DND-41 (cell line): Measurements from ENCODE around the gene FNDC3B.

Experiments used
- ATAC-seq: fragments of 200-7000 bp; cut with Tn5 transposase; 3 replicates; pipeline ENCODE4 v1.9.1; 2021; ENCODE audit warnings: low read depth; ENCODE audit not compliant: insufficient read depth
- DNase-seq: peaks from one replicate; pipeline ENCODE4 v3.0.0-alpha.2; 2020
- H2AFZ ChIP-seq: 2 replicates; pipeline ENCODE4 v1.6.0; 2012; ENCODE audit warnings: low read depth, low read length
- H3K27ac ChIP-seq: 2 replicates; pipeline ENCODE4 v1.5.1; 2012; ENCODE audit warnings: low read length, inconsistent platforms
- H3K27me3 ChIP-seq: fragments of 200-600 bp; sonication (generic); 2 replicates; pipeline ENCODE4 v1.6.0; 2012; ENCODE audit warnings: low read length, mild to moderate bottlenecking, inconsistent platforms; ENCODE audit not compliant: insufficient read depth, poor library complexity
- H3K36me3 ChIP-seq: 2 replicates; pipeline ENCODE4 v1.5.1; 2012; ENCODE audit warnings: low read length, inconsistent platforms; ENCODE audit not compliant: insufficient read depth
- H3K4me1 ChIP-seq: 2 replicates; pipeline ENCODE4 v1.5.1; 2012; ENCODE audit warnings: mild to moderate bottlenecking, low read length; ENCODE audit not compliant: insufficient read depth
- H3K4me2 ChIP-seq: 2 replicates; pipeline ENCODE4 v1.6.0; 2012; ENCODE audit warnings: mild to moderate bottlenecking, moderate library complexity, low read length, inconsistent platforms; ENCODE audit not compliant: insufficient read depth
- H3K4me3 ChIP-seq, 2 experiments: fragments of 200-600 bp in 1 of 2; shearing (Covaris generic) in 1 of 2; 2 replicates each; pipeline ENCODE4 v1.5.1; 2012 to 2016; ENCODE audit warnings: inconsistent platforms in 2 of 2, low read length in 2 of 2, mild to moderate bottlenecking in 2 of 2, low read depth in 1 of 2, moderate library complexity in 1 of 2
- H3K79me2 ChIP-seq: 2 replicates; pipeline ENCODE4 v1.6.0; 2012; ENCODE audit warnings: low read length, inconsistent platforms; ENCODE audit not compliant: insufficient read depth
- H3K9ac ChIP-seq: 2 replicates; pipeline ENCODE4 v1.6.0; 2012; ENCODE audit warnings: low read depth, mild to moderate bottlenecking, inconsistent platforms, low read length, moderate library complexity
- H3K9me3 ChIP-seq: 2 replicates; pipeline ENCODE4 v1.5.1; 2012; ENCODE audit warnings: low read length, moderate library complexity, mild to moderate bottlenecking, inconsistent platforms; ENCODE audit not compliant: insufficient read depth, severe bottlenecking
- H4K20me1 ChIP-seq: 2 replicates; pipeline ENCODE4 v1.6.0; 2012; ENCODE audit warnings: low read length; ENCODE audit not compliant: insufficient read depth
- EZH2 ChIP-seq: IDR thresholded peaks from 3 replicates; pipeline ENCODE4 v1.6.1; 2012; ENCODE audit warnings: borderline replicate concordance, low read depth, mild to moderate bottlenecking, moderate library complexity, low read length, inconsistent platforms; ENCODE audit not compliant: severe bottlenecking
- TF ChIP-seq, protein P1 (sequence below): IDR thresholded peaks from 2 replicates; pipeline ENCODE4 v1.5.1; 2012; ENCODE audit warnings: borderline replicate concordance, low read length, moderate library complexity, mild to moderate bottlenecking; ENCODE audit not compliant: poor library complexity, severe bottlenecking; ENCODE audit errors: extremely low read depth

Gene FNDC3B

DNA sequence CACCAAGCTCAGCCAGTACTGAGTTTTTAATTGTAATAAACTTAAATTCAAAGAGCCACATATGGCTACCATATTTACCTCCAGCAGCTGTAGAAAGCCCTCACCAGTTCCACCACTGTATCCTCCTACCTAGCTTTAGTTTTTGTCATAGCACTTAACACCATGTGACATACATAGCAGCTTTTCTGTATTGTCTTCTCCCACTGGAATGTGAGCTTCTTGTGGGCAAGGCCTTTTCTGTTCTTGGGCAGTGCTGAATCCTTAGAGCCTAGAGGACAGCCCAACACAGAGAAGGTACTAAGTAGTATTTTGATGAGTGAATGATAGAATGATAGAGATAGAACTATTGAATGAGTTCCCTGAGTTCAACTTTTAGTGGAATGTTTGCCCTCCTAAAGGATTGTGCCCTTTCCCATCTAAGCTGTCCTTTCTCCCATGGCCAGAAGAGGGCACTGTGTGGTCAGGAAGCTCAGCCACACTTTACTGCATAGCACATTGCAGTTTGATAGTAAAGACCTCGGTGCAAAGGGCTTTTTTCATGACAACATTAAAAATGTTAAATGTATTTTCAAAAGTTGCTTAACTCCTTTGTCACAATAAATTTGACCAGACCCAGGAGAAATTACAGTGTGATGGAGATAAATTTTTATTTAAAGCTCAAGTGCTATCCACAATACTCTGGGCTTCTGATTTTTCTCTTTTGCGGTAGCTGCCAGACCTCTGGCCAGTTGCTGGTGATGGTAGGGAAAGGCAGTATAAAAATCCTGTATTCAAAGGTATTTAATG, 293.1 kb downstream of the FNDC3B start:
- ATAC-seq = peak; percentile 96
- Histone ChIP-seq H4K20me1 (no peaks in the 10 kb centered on the region), H3K4me3 (no peak overlapping the region), H3K27me3 (no peaks in the 10 kb centered on the region), H3K4me1 (0 out of 2 replicates have a peak, but pooled peaks cover 3% of the 10 kb centered on the region), H2AFZ (no peak overlapping the region), H3K36me3 (no peaks in the 10 kb centered on the region), H3K9me3 (no peaks in the 10 kb centered on the region), H3K4me2 (no peak overlapping the region), H3K27ac (no peak overlapping the region), H3K79me2 (no peaks in the 10 kb centered on the region), H3K9ac (no peak overlapping the region)
- DNase-seq = peak; percentile 72
- TF ChIP-seq, protein P1, sequence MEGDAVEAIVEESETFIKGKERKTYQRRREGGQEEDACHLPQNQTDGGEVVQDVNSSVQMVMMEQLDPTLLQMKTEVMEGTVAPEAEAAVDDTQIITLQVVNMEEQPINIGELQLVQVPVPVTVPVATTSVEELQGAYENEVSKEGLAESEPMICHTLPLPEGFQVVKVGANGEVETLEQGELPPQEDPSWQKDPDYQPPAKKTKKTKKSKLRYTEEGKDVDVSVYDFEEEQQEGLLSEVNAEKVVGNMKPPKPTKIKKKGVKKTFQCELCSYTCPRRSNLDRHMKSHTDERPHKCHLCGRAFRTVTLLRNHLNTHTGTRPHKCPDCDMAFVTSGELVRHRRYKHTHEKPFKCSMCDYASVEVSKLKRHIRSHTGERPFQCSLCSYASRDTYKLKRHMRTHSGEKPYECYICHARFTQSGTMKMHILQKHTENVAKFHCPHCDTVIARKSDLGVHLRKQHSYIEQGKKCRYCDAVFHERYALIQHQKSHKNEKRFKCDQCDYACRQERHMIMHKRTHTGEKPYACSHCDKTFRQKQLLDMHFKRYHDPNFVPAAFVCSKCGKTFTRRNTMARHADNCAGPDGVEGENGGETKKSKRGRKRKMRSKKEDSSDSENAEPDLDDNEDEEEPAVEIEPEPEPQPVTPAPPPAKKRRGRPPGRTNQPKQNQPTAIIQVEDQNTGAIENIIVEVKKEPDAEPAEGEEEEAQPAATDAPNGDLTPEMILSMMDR = peak; percentile 97
- TF ChIP-seq EZH2 = no peak

DNA sequence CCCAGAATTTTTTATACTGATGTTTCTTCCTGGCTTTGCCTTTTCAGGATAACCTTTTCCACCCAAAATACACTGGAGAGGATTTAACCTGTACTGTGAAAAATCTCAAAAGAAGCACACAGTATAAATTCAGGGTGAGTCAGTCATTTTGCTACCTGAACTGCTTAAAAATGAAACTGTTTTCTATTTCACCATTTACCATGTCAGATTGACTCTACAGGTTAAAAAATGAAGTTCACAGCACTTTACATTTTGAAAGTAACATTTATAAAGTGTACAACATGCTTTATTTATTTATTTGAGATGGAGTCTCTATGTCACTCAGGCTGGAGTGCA, 293.6 kb downstream of the FNDC3B start:
- no peak overlapping the region for H3K4me3 ChIP-seq
- no peak for TF ChIP-seq EZH2
- TF ChIP-seq, protein P1 = no peak
- 0 out of 2 replicates have a peak, but pooled peaks cover 3% of the 10 kb centered on the region for H3K4me1 ChIP-seq
- DNase-seq (no peak), ATAC-seq (peak; percentile 27; the same call in 2 of the 3 replicates)
- no peaks in the 10 kb centered on the region for H3K9me3 ChIP-seq
- H3K27me3 ChIP-seq = no peaks in the 10 kb centered on the region
- H3K9ac ChIP-seq = no peak overlapping the region
- H3K36me3 ChIP-seq = no peaks in the 10 kb centered on the region
- H2AFZ ChIP-seq = no peak overlapping the region
- no peaks in the 10 kb centered on the region for H3K79me2 ChIP-seq
- H3K4me2 ChIP-seq = no peak overlapping the region
- H3K27ac ChIP-seq = no peak overlapping the region
- no peaks in the 10 kb centered on the region for H4K20me1 ChIP-seq

DNA sequence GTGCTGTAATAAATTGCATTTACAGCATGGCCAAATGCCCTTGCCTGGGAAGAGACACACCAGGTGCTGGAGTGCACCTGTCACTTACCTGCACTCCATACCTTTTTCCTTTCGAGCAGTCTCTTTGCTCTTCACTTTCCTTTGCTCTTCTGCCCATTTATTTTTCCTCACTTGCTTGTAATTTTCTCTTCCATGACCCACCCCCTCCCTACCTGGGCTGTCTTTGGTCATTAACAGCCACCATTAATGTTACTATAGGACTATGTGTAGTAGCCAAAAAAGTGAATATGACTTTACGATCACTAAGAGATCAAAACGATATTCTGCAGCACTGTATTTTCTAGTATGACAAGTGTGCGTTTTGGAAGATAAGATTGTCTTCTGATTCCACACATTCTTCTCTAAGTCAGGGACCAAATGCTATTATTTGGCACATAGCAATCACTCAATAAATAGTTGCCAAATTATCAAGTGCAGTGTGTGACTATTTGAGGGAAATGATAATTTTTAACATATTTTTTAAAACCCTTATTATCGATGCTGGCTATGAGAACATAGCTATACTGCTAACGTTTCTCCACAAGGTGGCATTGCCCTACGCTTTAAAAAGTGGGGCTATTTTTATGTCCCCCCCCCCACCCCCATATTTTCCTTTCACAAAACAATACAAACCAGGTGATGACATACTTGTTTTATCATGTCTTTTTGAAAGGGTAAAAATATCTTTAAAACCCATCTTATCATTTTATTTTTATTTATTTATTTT, 294.5 kb downstream of the FNDC3B start:
- Histone ChIP-seq H3K4me3 (no peak overlapping the region), H3K9me3 (no peaks in the 10 kb centered on the region), H3K36me3 (no peaks in the 10 kb centered on the region), H3K27me3 (no peaks in the 10 kb centered on the region), H3K79me2 (no peaks in the 10 kb centered on the region), H4K20me1 (no peaks in the 10 kb centered on the region), H3K27ac (no peak overlapping the region), H3K9ac (no peak overlapping the region), H2AFZ (no peak overlapping the region), H3K4me1 (0 out of 2 replicates have a peak, but pooled peaks cover 3% of the 10 kb centered on the region), H3K4me2 (no peak overlapping the region)
- ATAC-seq (no peak), DNase-seq (no peak)
- TF ChIP-seq EZH2 = no peak
- TF ChIP-seq, protein P1 = peak; percentile 45
